H1 (cell line): ENCODE measurements around the gene MAN2A1. TPM values are rescaled to one million over a fixed set of nuclear protein-coding genes. Genes with fewer than 3 reads are reported as not detected.
A peak's percentile ranks its signal among the peaks of the same experiment; 100 is the strongest.

Experiments
- CTCF ChIA-PET: fragments of 300-600 bp; sonication (Branson Sonifier 250); formaldehyde crosslinking; loops from one replicate; lab custom pipeline; 2021; ENCODE audit not compliant: partially characterized antibody; lab: Charles Lee
- POLR2A ChIA-PET: fragments of 300-600 bp; sonication (Branson Sonifier 250); formaldehyde crosslinking; loops from one replicate; lab custom pipeline; 2021; ENCODE audit warnings: inconsistent platforms; ENCODE audit not compliant: partially characterized antibody; lab: Charles Lee
- DNase-seq, 2 experiments: peaks; one replicate each; pipeline versions ENCODE4 v3.0.0 to v3.0.0-alpha.2; 2010 to 2022; ENCODE audit warnings: low spot score in 2 of 2, low read depth in 1 of 2, mixed read lengths in 1 of 2
- FAIRE-seq: peaks from 2 replicates; lab custom pipeline; 2011; peaks lifted over from hg19 to GRCh38; lab: Jason Lieb, UNC
- H2AFZ ChIP-seq: 2 replicates; pipeline ENCODE4 v1.8.1; 2012; ENCODE audit warnings: low read length, inconsistent platforms
- H2AK5ac ChIP-seq: 2 replicates; pipeline ENCODE4 v1.6.1; 2013; ENCODE audit warnings: low read depth, low read length
- H2BK120ac ChIP-seq: replicated peaks from 2 replicates; pipeline ENCODE3; 2013; ENCODE audit warnings: low read depth, low read length, inconsistent platforms
- H2BK12ac ChIP-seq: 2 replicates; pipeline ENCODE4 v1.6.1; 2013; ENCODE audit warnings: low read depth, low read length
- H2BK15ac ChIP-seq: 2 replicates; pipeline ENCODE4 v1.6.1; 2013; ENCODE audit warnings: low read length
- H2BK20ac ChIP-seq: 2 replicates; pipeline ENCODE4 v1.6.1; 2013; ENCODE audit warnings: low read length
- H2BK5ac ChIP-seq: 2 replicates; pipeline ENCODE4 v1.6.1; 2013; ENCODE audit warnings: low read depth, low read length
- H3K14ac ChIP-seq: 2 replicates; pipeline ENCODE4 v1.6.1; 2013; ENCODE audit warnings: inconsistent platforms; ENCODE audit not compliant: insufficient read length
- H3K18ac ChIP-seq: 2 replicates; pipeline ENCODE4 v1.6.1; 2013; ENCODE audit warnings: low read length; ENCODE audit errors: extremely low read depth
- H3K23ac ChIP-seq: 2 replicates; pipeline ENCODE4 v1.6.1; 2013; ENCODE audit warnings: inconsistent platforms; ENCODE audit not compliant: insufficient read length
- H3K23me2 ChIP-seq: 2 replicates; pipeline ENCODE4 v1.6.1; 2013; ENCODE audit warnings: low read depth, low read length
- H3K27ac ChIP-seq: 2 replicates; pipeline ENCODE4 v1.6.1; 2011; ENCODE audit warnings: low read depth, low read length, inconsistent platforms
- H3K27me3 ChIP-seq, 4 experiments: replicated peaks in 1 of 4; 1 replicate in 1 of 4; 2 replicates in 3 of 4; pipeline versions ENCODE4 v1.6.1 to v1.8.1; 2011 to 2013; ENCODE audit warnings: low read length in 3 of 4, mild to moderate bottlenecking in 3 of 4, inconsistent platforms in 2 of 4, mixed read lengths in 2 of 4, moderate library complexity in 1 of 4; ENCODE audit not compliant: control insufficient read depth in 3 of 4, insufficient read depth in 3 of 4; ENCODE audit errors: extremely low read depth in 1 of 4
- H3K36me3 ChIP-seq, 4 experiments: 2 replicates each; pipeline versions ENCODE4 v1.6.1 to v1.8.1; 2011 to 2013; ENCODE audit warnings: mild to moderate bottlenecking in 4 of 4, low read length in 3 of 4, moderate library complexity in 2 of 4, control low read depth in 1 of 4, inconsistent platforms in 1 of 4; ENCODE audit not compliant: insufficient read depth in 4 of 4, control insufficient read depth in 2 of 4
- H3K4ac ChIP-seq: replicated peaks from 2 replicates; pipeline ENCODE3; 2013; ENCODE audit warnings: low read length, low read depth, mixed read lengths, inconsistent platforms; ENCODE audit not compliant: insufficient read length
- H3K4me1 ChIP-seq, 4 experiments: replicated peaks in 1 of 4; 1 replicate in 1 of 4; 2 replicates in 3 of 4; pipeline versions ENCODE4 v1.6.1 to v1.8.1; 2011 to 2013; ENCODE audit warnings: low read length in 3 of 4, inconsistent platforms in 2 of 4, mixed read lengths in 1 of 4; ENCODE audit not compliant: insufficient read depth in 4 of 4, control insufficient read depth in 3 of 4
- H3K4me2 ChIP-seq, 2 experiments: 2 replicates each; pipeline versions ENCODE4 v1.6.1 to v1.8.1; 2011 to 2013; ENCODE audit warnings: low read depth in 2 of 2, low read length in 2 of 2, control low read depth in 1 of 2, inconsistent platforms in 1 of 2, mild to moderate bottlenecking in 1 of 2; ENCODE audit not compliant: insufficient read depth in 1 of 2
- H3K4me3 ChIP-seq, 4 experiments: fragments of 200-600, 300-600 bp in 1 of 4; sonication (generic), shearing (Covaris generic), sonication (Bioruptor Twin) in 1 of 4; 2 replicates each; pipeline versions ENCODE4 v1.5.1 to v1.8.1; 2011 to 2016; ENCODE audit warnings: low read length in 4 of 4, low read depth in 3 of 4, control low read depth in 2 of 4, inconsistent platforms in 2 of 4, mild to moderate bottlenecking in 2 of 4, mixed read lengths in 1 of 4, moderate library complexity in 1 of 4; ENCODE audit not compliant: insufficient read depth in 2 of 4; ENCODE audit errors: extremely low read depth in 1 of 4
- H3K56ac ChIP-seq: replicated peaks from 2 replicates; pipeline ENCODE3; 2013; ENCODE audit warnings: low read depth, mild to moderate bottlenecking, mixed read lengths, low read length, inconsistent platforms; ENCODE audit not compliant: insufficient read length
- H3K79me1 ChIP-seq: 2 replicates; pipeline ENCODE4 v1.6.1; 2013; ENCODE audit warnings: low read depth, low read length, control low read depth
- H3K79me2 ChIP-seq, 2 experiments: 2 replicates each; pipeline versions ENCODE4 v1.6.1 to v1.8.1; 2012 to 2013; ENCODE audit warnings: low read length in 2 of 2, mild to moderate bottlenecking in 2 of 2, inconsistent platforms in 1 of 2; ENCODE audit not compliant: insufficient read depth in 2 of 2, control insufficient read depth in 1 of 2
- H3K9ac ChIP-seq, 4 experiments: replicated peaks in 1 of 4; 1 replicate in 1 of 4; 2 replicates in 3 of 4; pipeline versions ENCODE4 v1.6.1 to v1.8.1; 2011 to 2013; ENCODE audit warnings: low read depth in 3 of 4, low read length in 3 of 4, control low read depth in 2 of 4, mild to moderate bottlenecking in 2 of 4, moderate library complexity in 2 of 4, inconsistent platforms in 1 of 4; ENCODE audit errors: extremely low read depth in 1 of 4
- H3K9me3 ChIP-seq, 2 experiments: 2 replicates each; pipeline versions ENCODE4 v1.6.1 to v1.8.1; 2012 to 2013; ENCODE audit warnings: mild to moderate bottlenecking in 2 of 2, moderate library complexity in 2 of 2, control low read depth in 1 of 2, inconsistent platforms in 1 of 2, low read depth in 1 of 2, low read length in 1 of 2, mixed read lengths in 1 of 2; ENCODE audit not compliant: insufficient read depth in 2 of 2
- H4K20me1 ChIP-seq, 2 experiments: replicated peaks in 1 of 2; 2 replicates each; pipeline versions ENCODE3 to v1.8.1; 2011 to 2013; ENCODE audit warnings: inconsistent platforms in 2 of 2, low read length in 2 of 2, mild to moderate bottlenecking in 1 of 2; ENCODE audit not compliant: insufficient read depth in 2 of 2, control insufficient read depth in 1 of 2
- H4K5ac ChIP-seq: 2 replicates; pipeline ENCODE4 v1.6.1; 2013; ENCODE audit warnings: low read length, low read depth, mixed read lengths, inconsistent platforms; ENCODE audit not compliant: insufficient read length
- H4K8ac ChIP-seq: 2 replicates; pipeline ENCODE4 v1.8.0; 2013; ENCODE audit warnings: mild to moderate bottlenecking, moderate library complexity, low read length, inconsistent platforms; ENCODE audit not compliant: insufficient read depth; ENCODE audit errors: extremely low read depth
- H4K91ac ChIP-seq: replicated peaks from 2 replicates; pipeline ENCODE3; 2013; ENCODE audit warnings: low read length, mixed read lengths, inconsistent platforms; ENCODE audit not compliant: insufficient read length
- ASH2L ChIP-seq: fragments of 200-600, 300-600 bp; sonication (generic); IDR thresholded peaks from one replicate; pipeline ENCODE4 v1.7.1; 2017; ENCODE audit warnings: low read length
- ATF3 ChIP-seq: IDR thresholded peaks from 2 replicates; pipeline ENCODE4 v1.6.1; 2011; ENCODE audit warnings: low read depth, mild to moderate bottlenecking, low read length; ENCODE audit not compliant: insufficient read depth
- BACH1 ChIP-seq: IDR thresholded peaks from 2 replicates; pipeline ENCODE4 v1.6.1; 2012; ENCODE audit warnings: low read length, improper control_type of control experiment
- CBX8 ChIP-seq: fragments of 300-800, 300-1000 bp; sonication (generic); IDR thresholded peaks from 2 replicates; pipeline ENCODE4 v1.7.1; 2016; ENCODE audit warnings: low read depth, low read length, borderline replicate concordance
- POLR2A ChIP-seq, 2 experiments: IDR thresholded peaks; 1 replicate in 1 of 2; 2 replicates in 1 of 2; pipeline ENCODE4 v1.6.1; 2011; ENCODE audit warnings: low read depth in 2 of 2, low read length in 2 of 2, mild to moderate bottlenecking in 2 of 2; ENCODE audit errors: control extremely low read depth in 1 of 2
- RBBP5 ChIP-seq: IDR thresholded peaks from 2 replicates; pipeline ENCODE4 v1.7.1; 2012; ENCODE audit warnings: low read depth, mild to moderate bottlenecking, inconsistent platforms, low read length, moderate library complexity, borderline replicate concordance
- RFX5 ChIP-seq: IDR thresholded peaks from 2 replicates; pipeline ENCODE4 v1.6.1; 2011; ENCODE audit warnings: low read depth, low read length, improper control_type of control experiment, borderline replicate concordance
- SRF ChIP-seq: IDR thresholded peaks from 2 replicates; pipeline ENCODE4 v1.6.1; 2011; ENCODE audit warnings: mild to moderate bottlenecking, low read depth, low read length, moderate library complexity
- WGBS, 2 experiments: shearing (Covaris generic) in 1 of 2; methylation state at CpG; one replicate each; pipeline versions ENCODE4 v1.1.6 to v1.1.7; 2013 to 2015; ENCODE audit warnings: low lambda C conversion rate in 2 of 2, mixed read lengths in 2 of 2, inconsistent platforms in 1 of 2, low coverage in 1 of 2, missing lambda C conversion rate in 1 of 2; ENCODE audit not compliant: insufficient replicate concordance in 2 of 2, insufficient coverage in 1 of 2, insufficient read length in 1 of 2; ENCODE audit errors: extremely low coverage in 1 of 2, missing lambda C conversion rate in 1 of 2; 5-methylcytosine and 5-hydroxymethylcytosine counted together
- polyA plus RNA-seq, 7 experiments: library from polyadenylated mRNA; depleted of rRNA in 3 of 7; stranded (reverse) in 5 of 7; unstranded in 2 of 7; fragments of >200 nt in 5 of 7; fragments of 200-250 nt in 2 of 7; gene quantifications; 1 replicate in 5 of 7; 2 replicates in 1 of 7; 4 replicates in 1 of 7; pipeline versions ENCODE4 v1.2.1 to v1.2.3, GENCODE V29; 2011 to 2013; ENCODE audit warnings: missing spikeins in 2 of 7, mixed read lengths in 2 of 7
- total RNA-seq: library from RNA; stranded (reverse); fragmentation: NEBNext Ultra II Directional; extraction: Animal tissue kit (Norgen Biotek cat#: 25700); gene quantifications from 2 replicates; pipeline ENCODE4 v1.2.1, GENCODE V29; 2021

MAN2A1 gene
- total and polyA plus RNA-seq, 2 of the 8 experiments (the other 6 are each of a cell fraction or from before 2014, with no cell fraction given) = 29.1 to 102 TPM

- Histone ChIP-seq H2BK15ac (peak overlapping the region; percentile 54; the same call in 1 of the 2 replicates), H3K23ac (no peak overlapping the region), H3K9ac (no peak overlapping the region; a peak in 1 of 7 replicates), H2BK5ac (peak overlapping the region; percentile 73), H3K4ac (peak overlapping the region; percentile 19), H3K4me1 (peaks cover 20 to 35% (median 29%) of the 10 kb centered on the region in 4 experiments), H4K5ac (no peak overlapping the region), H3K4me3 (no peak overlapping the region), H4K91ac (peak overlapping the region; percentile 79), H2AFZ (no peak overlapping the region), H3K23me2 (no peaks in the 10 kb centered on the region; the same call in 1 of the 2 replicates), H3K14ac (no peak overlapping the region), H3K27ac (peak overlapping the region; percentile 32; the same call in 1 of the 2 replicates), H4K8ac (no peak overlapping the region), H2BK20ac (peak overlapping the region; percentile 32; the same call in 1 of the 2 replicates), H3K18ac (0 out of 2 replicates have a peak overlapping the region, but pooled peaks have one; percentile 28), H3K79me2 (peaks cover 0 to 73% of the 10 kb centered on the region in 2 experiments; a peak in 3 of 4 replicates), H3K9me3 (no peaks in the 10 kb centered on the region), H3K27me3 (no peaks in the 10 kb centered on the region), H2BK12ac (peak overlapping the region; percentile 72), H2BK120ac (peak overlapping the region; percentile 31), H4K20me1 (no peaks in the 10 kb centered on the region), H2AK5ac (0 out of 2 replicates have a peak overlapping the region, but pooled peaks have one; percentile 46), H3K36me3 (no peaks in the 10 kb centered on the region; a peak in 1 of 8 replicates), H3K79me1 (no peaks in the 10 kb centered on the region; the same call in 1 of the 2 replicates), H3K4me2 (peak overlapping the region in 1 of 2 experiments; percentile 23; a peak in 2 of 4 replicates), H3K56ac (no peak overlapping the region)
- DNase-seq (no peak), FAIRE-seq (no peak)
- POLR2A ChIA-PET = interaction anchor here (0.6 kb wide), 1 partner anchor 22 kb away, joined by 3 read pairs; no protein-coding TSS in a partner anchor
- CTCF ChIA-PET = no interaction called here
- whole genome bisulfite sequencing, 2 experiments = 90% methylated on average over 5 of the region's 5 CpGs; no CpG with 5 or more reads in 1 of the 2 experiments
- TF ChIP-seq RFX5 (no peak), BACH1 (no peak), SRF (no peak), ATF3 (no peak), ASH2L (no peak), RBBP5 (no peak), POLR2A (IDR thresholded peaks at IDR 0.05; ENCODE audit: control extremely low read depth in 1 of 2, low read depth in 2 of 2, low read length in 2 of 2) (no peak), CBX8 (no peak)
Measured at GRCh38 chr5:109743041-109743531, 53.4 kb downstream of the MAN2A1 start.
